SJSA1 (cell line): ENCODE results near the gene UBXN1. TPM values are rescaled to one million over a fixed set of nuclear protein-coding genes. Genes with fewer than 3 reads are reported as not detected.
"Not testable (repeated sequence)": the region's sequence is repeated elsewhere in the genome, so short reads cannot be mapped to it uniquely, and the experiment has no call there.

Experiments
- DNase-seq, 2 experiments: peaks; one replicate each; pipeline ENCODE4 v3.0.0-alpha.2; 2015 to 2020; ENCODE audit warnings: low spot score in 2 of 2, low read depth in 1 of 2
- H3K27ac ChIP-seq: fragments of 250-450 bp; sonication (Bioruptor Pico); 2 replicates; pipeline ENCODE4 v1.5.1; 2020; ENCODE audit warnings: mild to moderate bottlenecking, moderate library complexity
- H3K27me3 ChIP-seq: fragments of 250-450 bp; sonication (Bioruptor Pico); replicated peaks from 2 replicates; pipeline ENCODE4 v1.5.1; 2020; ENCODE audit warnings: mild to moderate bottlenecking, moderate library complexity
- H3K36me3 ChIP-seq: fragments of 250-450 bp; sonication (Bioruptor Pico); 2 replicates; pipeline ENCODE4 v1.5.1; 2020; ENCODE audit warnings: mild to moderate bottlenecking
- H3K4me1 ChIP-seq: fragments of 250-450 bp; sonication (Bioruptor Pico); replicated peaks from 2 replicates; pipeline ENCODE4 v1.6.1; 2021; ENCODE audit warnings: mild to moderate bottlenecking
- H3K4me3 ChIP-seq: fragments of 250-450 bp; sonication (Bioruptor Pico); 2 replicates; pipeline ENCODE4 v1.5.1; 2020; ENCODE audit warnings: mild to moderate bottlenecking
- H3K9me3 ChIP-seq: fragments of 250-450 bp; sonication (Bioruptor Pico); replicated peaks from 2 replicates; pipeline ENCODE4 v1.5.1; 2020; ENCODE audit warnings: mild to moderate bottlenecking
- total RNA-seq: library from RNA; depleted of rRNA; stranded (reverse); fragments of >200 nt; shearing (Covaris generic); gene quantifications from 2 replicates; pipeline ENCODE4 v1.2.3, GENCODE V29; 2014

The UBXN1 gene
- total RNA-seq, 1 experiment from 2014 or later, result 162 TPM

- no peak for DNase-seq
- no peaks in the 10 kb centered on the region; the same call in 1 of the 2 replicates for H3K9me3 ChIP-seq
- peak overlapping the region; percentile 59 for H3K27ac ChIP-seq
- H3K36me3 ChIP-seq, result peaks cover 35% of the 10 kb centered on the region
- H3K27me3 ChIP-seq, result no peaks in the 10 kb centered on the region
- H3K4me1 ChIP-seq, result peaks cover 7% of the 10 kb centered on the region
- H3K4me3 ChIP-seq, result peak overlapping the region; percentile 95
Observed at GRCh38 chr11:62652161-62653006, 26.5 kb downstream of the UBXN1 start.

DNA sequence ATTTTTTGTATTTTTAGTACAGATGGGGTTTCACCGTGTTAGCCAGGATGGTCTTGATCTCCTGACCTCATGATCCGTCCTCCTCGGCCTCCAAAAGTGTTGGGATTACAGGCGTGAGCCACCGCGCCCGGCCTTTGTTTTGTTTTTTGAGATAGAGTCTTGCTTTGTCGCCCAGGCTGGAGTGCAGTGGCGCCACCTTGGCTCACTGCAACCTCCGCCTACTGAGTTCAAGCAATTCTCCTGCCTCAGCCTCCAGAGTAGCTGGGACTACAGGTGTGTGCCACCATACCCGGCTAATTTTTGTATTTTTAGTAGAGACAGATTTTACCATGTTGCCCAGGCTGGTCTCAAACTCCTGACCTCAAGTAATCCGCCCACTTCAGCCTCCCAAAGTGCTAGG is 28.6 kb downstream of the UBXN1 start:
- H3K9me3 ChIP-seq, H3K4me3 ChIP-seq, H3K27ac ChIP-seq, DNase-seq, H3K27me3 ChIP-seq: not testable (repeated sequence)
- Histone ChIP-seq H3K36me3 (peaks cover 49% of the 10 kb centered on the region), H3K4me1 (peaks cover 16% of the 10 kb centered on the region)

GRCh38 chr11:62649486-62649885 is 29.4 kb downstream of the UBXN1 start:
- H3K4me1 ChIP-seq, result peaks cover 20% of the 10 kb centered on the region
- H3K4me3 ChIP-seq, result no peak overlapping the region
- DNase-seq, result no peak
- peaks cover 56% of the 10 kb centered on the region for H3K36me3 ChIP-seq
- H3K9me3 ChIP-seq, result no peaks in the 10 kb centered on the region; the same call in 1 of the 2 replicates
- no peak overlapping the region for H3K27ac ChIP-seq
- no peaks in the 10 kb centered on the region for H3K27me3 ChIP-seq

- no peak for DNase-seq
- H3K36me3 ChIP-seq, result peaks cover 61% of the 10 kb centered on the region
- no peak overlapping the region for H3K4me3 ChIP-seq
- H3K27ac ChIP-seq, result no peak overlapping the region
- peaks cover 15% of the 10 kb centered on the region for H3K4me1 ChIP-seq
- no peaks in the 10 kb centered on the region for H3K27me3 ChIP-seq
- no peaks in the 10 kb centered on the region; the same call in 1 of the 2 replicates for H3K9me3 ChIP-seq
Observed at GRCh38 chr11:62648967-62649364, 29.9 kb downstream of the UBXN1 start.

- H3K4me3 ChIP-seq, result no peak overlapping the region
- no peaks in the 10 kb centered on the region; the same call in 1 of the 2 replicates for H3K9me3 ChIP-seq
- DNase-seq, result no peak
- H3K27me3 ChIP-seq, result no peaks in the 10 kb centered on the region
- H3K4me1 ChIP-seq, result peaks cover 15% of the 10 kb centered on the region
- peaks cover 67% of the 10 kb centered on the region for H3K36me3 ChIP-seq
- no peak overlapping the region for H3K27ac ChIP-seq
Observed at GRCh38 chr11:62648185-62648966, 30.5 kb downstream of the UBXN1 start.

DNA sequence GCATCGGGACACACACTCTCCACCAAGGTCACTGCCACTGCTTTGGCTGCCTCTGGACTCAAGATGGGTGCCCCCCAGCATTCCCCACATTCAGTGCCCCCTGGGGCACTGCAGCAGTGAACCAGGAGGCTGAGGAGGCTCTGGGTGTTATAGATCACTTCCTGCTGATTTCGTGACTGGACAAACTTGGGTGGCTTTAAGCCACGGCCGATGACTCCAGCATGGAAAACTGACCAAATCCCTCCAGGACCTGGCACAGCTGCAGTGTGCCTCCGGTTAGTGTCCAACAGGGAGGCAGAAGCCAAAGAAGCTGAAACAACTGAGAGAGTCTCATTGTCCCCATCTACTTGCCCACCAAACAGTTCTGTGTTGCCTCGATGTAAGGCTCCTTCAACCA is 31.3 kb downstream of the UBXN1 start:
- H3K36me3 ChIP-seq, result peaks cover 71% of the 10 kb centered on the region
- no peak overlapping the region for H3K27ac ChIP-seq

GRCh38 chr11:62646825-62647608 is 31.9 kb downstream of the UBXN1 start:
- H3K27ac ChIP-seq, result no peak overlapping the region
- H3K27me3 ChIP-seq, result no peaks in the 10 kb centered on the region
- peaks cover 77% of the 10 kb centered on the region for H3K36me3 ChIP-seq
- DNase-seq, result no peak
- no peaks in the 10 kb centered on the region for H3K9me3 ChIP-seq
- no peak overlapping the region for H3K4me3 ChIP-seq
- H3K4me1 ChIP-seq, result peaks cover 15% of the 10 kb centered on the region

More for the DNA sequence above, 31.3 kb downstream of the UBXN1 start:
- no peak overlapping the region for H3K4me3 ChIP-seq
- no peak for DNase-seq
- no peaks in the 10 kb centered on the region for H3K9me3 ChIP-seq
- H3K4me1 ChIP-seq, result peaks cover 15% of the 10 kb centered on the region
- no peaks in the 10 kb centered on the region for H3K27me3 ChIP-seq

DNA sequence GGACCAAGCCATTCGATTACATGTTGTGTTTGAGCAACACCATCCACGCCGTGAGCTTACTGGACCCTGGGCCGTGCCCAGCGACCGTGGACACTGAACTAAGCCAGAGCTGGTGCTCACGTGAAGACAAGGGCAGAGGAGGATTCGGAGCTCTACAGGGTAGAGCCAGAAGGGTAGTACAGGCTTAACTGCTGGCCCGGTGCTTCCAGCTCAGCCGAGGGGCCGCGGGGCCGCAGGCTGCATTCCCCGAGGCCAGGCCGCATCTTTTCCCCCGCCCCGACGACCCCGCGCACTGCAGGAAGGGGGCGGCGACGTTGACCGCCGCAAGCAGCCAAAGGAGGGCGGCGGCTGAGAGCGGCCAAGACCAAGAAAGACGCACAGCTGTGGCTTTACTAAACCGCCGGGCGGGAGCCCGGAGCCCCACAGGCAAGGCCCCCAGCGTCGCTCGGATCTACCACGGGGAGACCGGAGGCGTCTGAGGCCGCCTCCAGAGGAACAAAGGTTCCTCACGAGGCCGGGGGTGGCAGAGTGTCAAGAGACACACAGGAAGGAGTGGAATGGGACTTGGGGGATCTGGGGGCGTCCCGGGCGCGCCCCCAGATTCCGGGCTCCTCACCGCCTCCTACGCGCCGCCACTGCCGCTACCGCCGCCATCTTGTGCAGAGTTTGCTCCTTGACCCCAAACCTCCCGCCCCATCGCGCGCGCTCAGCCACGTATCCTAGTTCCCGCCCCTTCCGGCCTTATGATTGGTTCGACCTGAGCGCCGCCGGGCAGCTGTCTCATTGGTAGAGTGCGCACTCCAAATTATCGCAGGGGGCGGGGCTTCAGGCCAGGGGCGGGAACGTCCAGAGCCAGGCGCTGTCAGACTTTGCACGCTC is 32.7 kb downstream of the UBXN1 start, which contains the start of gene GANAB:
Gene GANAB, minus strand, starts transcription at position 668 of the 879 bp plus-strand sequence. Its CDS starts 14 bp downstream, at position 654.
- no peaks in the 10 kb centered on the region for H3K27me3 ChIP-seq
- no peaks in the 10 kb centered on the region for H3K9me3 ChIP-seq
- peak within 1 kb of the TSS; percentile 77 for H3K4me3 ChIP-seq
- DNase-seq, result peak; percentile 96 to 100
- peak within 1 kb of the TSS; percentile 67 for H3K27ac ChIP-seq
- H3K36me3 ChIP-seq, result peaks cover 80% of the 10 kb centered on the region
- peaks cover 15% of the 10 kb centered on the region for H3K4me1 ChIP-seq

DNA sequence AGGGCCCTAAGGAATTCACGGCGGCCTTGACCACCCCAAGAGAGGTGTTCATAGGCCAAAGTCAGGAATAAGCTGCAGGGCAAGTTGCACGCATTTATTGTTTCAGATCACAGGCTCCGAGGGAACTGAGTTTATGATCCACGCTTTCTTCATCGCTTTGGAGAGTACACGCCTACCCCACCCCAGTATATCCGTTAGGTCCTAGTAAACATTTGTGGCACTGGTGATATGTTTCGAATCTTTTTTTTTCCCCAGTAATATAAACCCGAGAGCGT is 33.3 kb downstream of the UBXN1 start:
- peak overlapping the region; percentile 77 for H3K4me3 ChIP-seq
- H3K27ac ChIP-seq, result peak overlapping the region; percentile 67; the same call in 1 of the 2 replicates
- H3K27me3 ChIP-seq, result no peaks in the 10 kb centered on the region
- H3K36me3 ChIP-seq, result peaks cover 82% of the 10 kb centered on the region
- no peak for DNase-seq
- no peaks in the 10 kb centered on the region for H3K9me3 ChIP-seq
- peaks cover 15% of the 10 kb centered on the region for H3K4me1 ChIP-seq

- Histone ChIP-seq H3K27ac (no peak overlapping the region), H3K4me1 (peaks cover 15% of the 10 kb centered on the region), H3K9me3 (no peaks in the 10 kb centered on the region), H3K4me3 (no peak overlapping the region), H3K27me3 (no peaks in the 10 kb centered on the region), H3K36me3 (peaks cover 77% of the 10 kb centered on the region)
- DNase-seq, result no peak
Observed at GRCh38 chr11:62644220-62644619, 34.7 kb downstream of the UBXN1 start.

DNA sequence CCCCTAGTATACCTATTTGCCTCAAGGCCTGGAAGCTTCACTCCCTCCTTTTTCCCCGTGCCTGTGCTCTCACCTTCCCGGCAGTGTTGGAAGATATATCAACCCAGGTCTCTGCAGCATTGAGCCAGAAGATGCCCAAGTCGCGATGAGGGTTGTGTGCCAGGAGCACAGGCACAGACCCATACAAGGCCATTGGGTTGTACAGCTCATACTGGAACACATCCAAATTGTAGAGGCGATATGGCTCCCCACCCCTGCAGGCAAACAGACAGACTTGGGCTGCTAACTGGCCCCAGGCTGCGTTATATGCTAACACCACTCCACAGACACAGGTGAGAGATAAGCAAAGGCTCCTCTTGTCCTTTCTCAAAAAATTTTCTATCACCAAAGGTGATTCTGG is 46.4 kb downstream of the UBXN1 start:
- Histone ChIP-seq H3K9me3 (no peaks in the 10 kb centered on the region), H3K36me3 (peaks cover 100% of the 10 kb centered on the region), H3K4me3 (no peak overlapping the region), H3K27me3 (no peaks in the 10 kb centered on the region), H3K27ac (no peak overlapping the region), H3K4me1 (no peaks in the 10 kb centered on the region)
- DNase-seq, result no peak

DNA sequence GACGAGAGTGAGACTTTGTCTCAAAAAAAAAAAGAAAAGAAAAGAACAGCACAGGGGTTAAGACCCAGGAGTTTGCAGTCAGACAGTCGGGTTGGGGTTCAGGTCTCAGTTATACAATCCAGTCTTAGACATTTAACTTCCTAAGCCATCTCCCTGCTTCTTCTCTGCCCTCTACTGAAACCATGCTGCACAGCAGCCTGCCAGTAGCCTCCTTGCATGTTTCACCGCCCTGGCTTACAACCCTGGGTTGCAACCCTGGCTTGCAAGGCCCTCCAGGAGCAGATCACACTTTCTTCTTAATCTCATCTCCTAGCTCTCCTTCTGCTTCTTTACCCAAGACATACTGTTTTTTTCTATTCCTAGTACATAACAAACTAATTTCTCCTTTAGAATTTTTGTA is 51.2 kb downstream of the UBXN1 start:
- no peaks in the 10 kb centered on the region for H3K27me3 ChIP-seq
- H3K36me3 ChIP-seq, result peaks cover 84% of the 10 kb centered on the region
- H3K9me3 ChIP-seq, result no peaks in the 10 kb centered on the region
- no peak overlapping the region for H3K4me3 ChIP-seq
- H3K27ac ChIP-seq, result no peak overlapping the region
- no peak for DNase-seq
- H3K4me1 ChIP-seq, result no peaks in the 10 kb centered on the region
